ENCODE results near the gene RING1. TPM values are rescaled to one million over a fixed set of nuclear protein-coding genes. Genes with fewer than 3 reads are reported as not detected.

Gene RING1
- total and polyA plus RNA-seq, 12 donors, result 26.5 to 35.1 (median 28.3) TPM

DNA sequence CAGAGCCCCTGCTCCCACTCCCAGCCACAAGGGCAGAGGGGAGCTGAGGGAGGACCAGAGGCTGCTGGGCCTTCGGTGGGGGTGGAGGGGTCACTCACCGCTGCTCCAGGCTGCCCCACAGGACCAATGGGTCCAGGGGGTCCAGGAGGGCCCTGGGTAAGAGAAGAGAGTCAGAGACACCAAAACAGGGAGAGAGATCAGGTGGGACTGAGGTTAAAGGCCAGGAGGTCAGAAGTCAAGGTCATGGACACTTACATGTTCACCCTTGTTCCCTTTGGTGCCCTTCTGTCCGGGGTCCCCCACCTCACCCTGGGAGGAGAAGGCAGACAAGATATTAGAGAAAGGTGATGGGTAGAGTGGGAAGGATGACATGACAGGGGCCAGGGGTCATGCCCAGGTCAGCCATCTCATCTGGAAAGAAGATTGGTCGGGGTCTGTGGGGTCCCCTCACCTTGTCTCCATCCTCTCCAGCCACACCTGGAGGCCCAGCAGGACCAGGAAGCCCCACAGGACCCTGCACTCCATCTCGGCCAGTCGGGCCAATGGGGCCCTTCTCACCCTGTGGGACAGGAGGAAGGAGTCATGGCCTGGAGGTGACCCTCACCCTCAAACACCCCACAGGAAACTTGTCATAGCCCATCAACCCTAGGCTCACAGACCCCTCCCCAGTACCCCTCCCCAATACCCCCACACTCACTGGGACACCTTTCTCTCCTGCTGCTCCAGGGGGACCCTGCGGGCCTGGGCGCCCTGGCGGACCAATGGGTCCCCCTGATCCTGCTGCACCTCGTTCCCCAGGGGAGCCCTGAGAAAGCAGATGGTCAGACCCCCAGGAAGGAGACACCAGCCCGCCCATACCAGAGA lies 37.1 kb upstream of the RING1 start:
- Histone ChIP-seq H3K4me3 (no peak overlapping the region), H3K36me3 (no peaks in the 10 kb centered on the region), H3K27me3 (no peaks in the 10 kb centered on the region), H3K27ac (no peak overlapping the region), H3K9me3 (no peaks in the 10 kb centered on the region), H3K4me1 (no peaks in the 10 kb centered on the region)
- TF ChIP-seq, protein P1, sequence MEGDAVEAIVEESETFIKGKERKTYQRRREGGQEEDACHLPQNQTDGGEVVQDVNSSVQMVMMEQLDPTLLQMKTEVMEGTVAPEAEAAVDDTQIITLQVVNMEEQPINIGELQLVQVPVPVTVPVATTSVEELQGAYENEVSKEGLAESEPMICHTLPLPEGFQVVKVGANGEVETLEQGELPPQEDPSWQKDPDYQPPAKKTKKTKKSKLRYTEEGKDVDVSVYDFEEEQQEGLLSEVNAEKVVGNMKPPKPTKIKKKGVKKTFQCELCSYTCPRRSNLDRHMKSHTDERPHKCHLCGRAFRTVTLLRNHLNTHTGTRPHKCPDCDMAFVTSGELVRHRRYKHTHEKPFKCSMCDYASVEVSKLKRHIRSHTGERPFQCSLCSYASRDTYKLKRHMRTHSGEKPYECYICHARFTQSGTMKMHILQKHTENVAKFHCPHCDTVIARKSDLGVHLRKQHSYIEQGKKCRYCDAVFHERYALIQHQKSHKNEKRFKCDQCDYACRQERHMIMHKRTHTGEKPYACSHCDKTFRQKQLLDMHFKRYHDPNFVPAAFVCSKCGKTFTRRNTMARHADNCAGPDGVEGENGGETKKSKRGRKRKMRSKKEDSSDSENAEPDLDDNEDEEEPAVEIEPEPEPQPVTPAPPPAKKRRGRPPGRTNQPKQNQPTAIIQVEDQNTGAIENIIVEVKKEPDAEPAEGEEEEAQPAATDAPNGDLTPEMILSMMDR (IDR thresholded peaks at IDR 0.05), result no peak
- ATAC-seq, result no peak
- no peak for DNase-seq
- WGBS, 2 donors, result 86 to 91% methylated on average over 11 of the region's 11 CpGs
- intact Hi-C loops (cut with DNase I), result no loop called here

DNA sequence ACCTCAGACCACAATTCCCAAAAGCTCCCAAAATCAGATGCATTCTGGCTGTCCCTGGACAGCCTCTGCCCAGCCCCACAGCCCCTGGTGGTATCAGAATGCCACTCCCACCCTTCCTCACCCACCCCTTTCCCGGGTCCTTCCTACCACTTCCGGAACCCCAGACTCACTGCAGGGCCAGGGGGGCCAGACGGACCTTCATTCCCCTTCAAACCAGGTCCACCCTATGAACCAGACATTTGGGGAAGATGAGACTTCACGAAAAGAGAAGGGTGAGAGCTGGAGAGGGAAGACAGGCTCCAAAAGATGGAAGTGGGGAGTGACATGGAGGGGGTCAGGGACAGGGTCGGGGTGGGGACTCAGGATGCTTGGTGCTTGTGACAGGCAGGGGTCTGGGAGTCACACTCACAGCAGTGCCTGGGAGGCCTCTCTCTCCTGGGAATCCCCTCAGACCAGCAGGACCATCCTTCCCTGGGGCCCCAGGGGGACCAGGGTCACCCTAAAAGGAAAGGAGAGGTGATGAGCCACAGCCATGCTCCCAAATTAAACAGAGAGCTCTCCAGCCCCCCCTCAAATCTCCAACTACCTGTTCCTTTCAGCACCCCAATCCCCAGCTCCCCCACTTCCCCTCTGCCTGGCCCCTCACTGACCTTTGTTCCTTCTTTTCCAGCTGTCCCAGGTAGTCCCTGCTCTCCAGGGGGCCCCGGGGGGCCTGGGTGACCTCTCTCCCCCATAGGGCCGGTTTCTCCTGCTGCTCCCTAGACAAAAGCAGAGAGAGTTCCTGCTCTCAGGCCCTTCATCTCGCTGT lies 36.2 kb upstream of the RING1 start:
- Histone ChIP-seq H3K4me1 (no peaks in the 10 kb centered on the region), H3K9me3 (no peaks in the 10 kb centered on the region), H3K36me3 (no peaks in the 10 kb centered on the region), H3K27me3 (no peaks in the 10 kb centered on the region), H3K27ac (no peak overlapping the region), H3K4me3 (no peak overlapping the region)
- no peak for DNase-seq
- no peak for ATAC-seq
- TF ChIP-seq, protein P1 (IDR thresholded peaks at IDR 0.05), result no peak
- intact Hi-C loops (cut with DNase I), result no loop called here
- 73 to 75% methylated on average over 8 of the region's 8 CpGs for WGBS, 2 donors

DNA sequence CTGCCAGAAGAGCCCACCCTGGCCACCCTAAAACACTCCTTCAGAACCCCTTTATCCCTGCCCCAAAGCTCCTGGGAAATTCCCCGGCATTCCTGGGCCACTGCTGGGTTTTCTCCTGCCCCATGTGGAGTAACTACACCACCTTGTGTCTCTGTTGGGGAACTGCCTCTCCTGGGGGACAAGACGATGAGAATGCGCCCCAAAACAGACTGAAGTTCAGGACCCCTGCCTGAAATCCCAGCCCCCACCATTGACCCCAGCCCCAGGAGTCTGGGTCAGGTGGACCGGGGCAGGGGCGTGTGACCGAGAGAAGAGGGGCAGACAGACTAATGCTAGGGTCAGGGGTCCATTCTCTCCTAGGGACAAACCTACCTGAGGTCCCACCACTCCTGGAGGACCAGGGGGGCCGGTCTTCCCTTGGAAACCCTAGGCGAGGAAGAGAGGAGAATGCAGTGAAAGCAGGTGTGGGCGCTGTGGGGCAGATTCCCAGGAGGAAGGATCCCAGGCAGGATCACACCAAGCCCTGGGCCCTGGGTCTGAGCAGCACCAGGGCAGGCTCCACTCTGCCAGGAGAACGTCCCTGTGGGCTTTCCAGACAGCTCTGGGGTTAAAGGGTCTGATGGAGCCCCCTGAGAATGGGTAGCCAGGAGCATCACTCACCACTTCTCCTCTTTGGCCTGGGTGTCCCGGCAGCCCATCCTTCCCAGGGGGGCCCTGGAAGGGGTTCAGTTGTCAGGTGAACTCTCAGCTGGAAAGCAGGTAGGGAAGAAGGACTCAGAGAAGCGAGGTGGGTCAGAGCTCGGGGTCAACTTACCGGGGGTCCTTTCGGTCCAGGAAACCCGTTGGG lies 35.4 kb upstream of the RING1 start:
- Histone ChIP-seq H3K9me3 (no peaks in the 10 kb centered on the region), H3K27ac (no peak overlapping the region), H3K27me3 (no peaks in the 10 kb centered on the region), H3K4me1 (no peaks in the 10 kb centered on the region), H3K36me3 (no peaks in the 10 kb centered on the region), H3K4me3 (no peak overlapping the region)
- WGBS, 2 donors, result 79 to 81% methylated on average over 16 of the region's 16 CpGs
- ATAC-seq, result no peak
- intact Hi-C loops (cut with DNase I), result no loop called here
- TF ChIP-seq, protein P1 (IDR thresholded peaks at IDR 0.05), result peak in 7 of 9 donors; percentile 35 to 58 (median 46)
- DNase-seq, result no peak

Measured in heart right ventricle (tissue), 16 donors.